DOHH2 (cell line): ENCODE data around the gene MAP2K3.

Source experiments
- CTCF ChIP-seq: fragments of 200-600 bp; sonication (generic); IDR thresholded peaks from one replicate; pipeline ENCODE4 v1.5.1; 2014; ENCODE audit warnings: antibody characterized with exemption, mild to moderate bottlenecking, low read depth, low read length; ENCODE audit not compliant: poor library complexity, severe bottlenecking
- EZH2phosphoT487 ChIP-seq: fragments of 200-600 bp; sonication (generic); IDR thresholded peaks from 2 replicates; pipeline ENCODE4 v1.6.1; 2017; ENCODE audit warnings: borderline replicate concordance, mild to moderate bottlenecking, antibody characterized with exemption, low read length, moderate library complexity, mixed read lengths

- TF ChIP-seq CTCF (no peak), EZH2phosphoT487 (no peak)
Observed at GRCh38 chr17:21354796-21355385, 70.4 kb downstream of the MAP2K3 start.
